SIG-M5 (cell line): ENCODE measurements around the gene IFT172.
"Not testable (repeated sequence)": the region's sequence is repeated elsewhere in the genome, so short reads cannot be mapped to it uniquely, and the experiment has no call there.

ENCODE experiments used
- DNase-seq: peaks from one replicate; lab custom pipeline; 2025; lab: John Stamatoyannopoulos, UW

IFT172 gene

DNA sequence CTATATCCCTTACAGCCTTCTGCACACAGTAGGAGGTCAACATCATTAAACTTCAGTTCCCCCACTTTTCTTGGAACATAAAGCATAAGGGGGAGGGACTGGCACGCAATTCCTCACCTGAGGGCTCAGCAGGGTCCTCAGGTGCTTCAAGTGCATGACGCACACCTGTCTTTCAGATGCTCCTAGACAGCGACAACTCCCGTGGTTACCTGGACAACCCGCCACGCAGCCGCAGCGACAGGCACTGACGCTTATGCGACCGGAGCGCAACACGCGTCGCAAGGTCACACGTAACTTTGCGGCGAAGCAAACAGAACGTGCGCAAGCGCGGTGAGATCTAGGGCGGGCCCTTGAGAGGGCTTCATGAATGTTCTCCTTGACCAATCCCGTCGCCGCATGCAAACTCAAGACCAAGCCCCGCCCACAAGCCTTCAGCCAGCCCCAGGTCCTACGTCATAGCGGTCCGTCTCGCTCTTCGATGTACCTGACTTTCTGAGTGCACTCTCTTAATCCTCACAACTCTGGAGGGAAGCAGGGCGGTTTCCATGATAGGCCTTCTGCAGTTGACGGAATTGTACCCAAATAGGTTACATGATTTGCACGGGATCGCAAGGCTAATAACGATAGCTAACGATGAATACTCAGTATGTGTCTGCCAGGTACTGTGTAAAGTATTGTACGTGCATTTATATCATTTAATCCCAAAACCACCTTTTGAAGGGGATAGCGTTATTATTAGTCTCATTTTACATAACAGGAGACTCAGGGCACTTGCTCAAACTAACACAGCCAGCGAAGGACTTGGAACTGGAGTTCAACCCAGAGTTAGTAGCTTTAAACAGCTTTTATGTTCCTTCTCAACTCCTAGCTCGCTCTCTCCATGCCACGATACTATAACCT lies at the start of gene IFT172:
IFT172 (minus strand) TSS at position 246 of the 900 bp plus-strand sequence; CDS start at position 156, 90 bp downstream.
- DNase-seq, result peak; percentile 99

GRCh38 chr2:27538839-27539450 lies 49.4 kb upstream of the IFT172 start:
- DNase-seq, result not testable (repeated sequence)

DNA sequence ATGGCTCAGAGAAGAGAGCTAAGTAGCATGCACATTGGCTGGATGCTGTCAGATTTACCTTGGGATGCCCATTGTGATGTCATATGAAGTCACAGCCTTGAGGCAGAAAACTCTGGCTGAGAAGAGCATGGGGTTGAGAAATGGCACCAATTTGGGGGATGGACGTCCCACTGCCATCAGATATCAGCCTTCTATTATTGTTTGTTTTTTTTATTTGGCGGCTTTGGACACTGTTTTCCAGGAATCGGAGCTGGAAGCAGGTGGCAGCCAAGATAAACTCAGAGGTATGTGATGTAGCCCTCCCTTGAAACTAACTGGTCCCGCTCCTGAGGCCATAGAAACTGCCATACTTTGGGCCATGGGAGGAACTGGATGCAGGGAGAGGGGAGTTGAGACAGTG lies 47.7 kb upstream of the IFT172 start:
- DNase-seq, result no peak

DNA sequence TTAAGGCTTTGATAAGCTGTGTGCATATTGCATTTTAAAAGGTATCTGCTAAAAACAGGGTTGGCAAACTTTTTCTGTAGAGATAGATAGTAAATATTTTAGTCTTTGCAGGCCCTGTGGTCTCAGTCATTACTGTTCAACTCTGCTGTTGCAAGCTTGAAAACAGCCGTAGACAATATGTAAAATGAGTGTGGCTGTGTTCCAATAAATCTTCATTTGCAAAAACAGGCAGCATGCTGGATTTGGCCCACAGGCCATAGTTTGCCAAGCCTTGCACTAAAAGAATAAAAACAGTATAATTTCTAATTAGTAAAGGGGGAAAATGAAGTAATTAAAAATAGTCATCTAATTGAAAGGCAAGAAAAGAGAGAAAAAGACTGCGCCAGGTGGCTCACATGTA lies 42.4 kb upstream of the IFT172 start:
- no peak for DNase-seq

DNA sequence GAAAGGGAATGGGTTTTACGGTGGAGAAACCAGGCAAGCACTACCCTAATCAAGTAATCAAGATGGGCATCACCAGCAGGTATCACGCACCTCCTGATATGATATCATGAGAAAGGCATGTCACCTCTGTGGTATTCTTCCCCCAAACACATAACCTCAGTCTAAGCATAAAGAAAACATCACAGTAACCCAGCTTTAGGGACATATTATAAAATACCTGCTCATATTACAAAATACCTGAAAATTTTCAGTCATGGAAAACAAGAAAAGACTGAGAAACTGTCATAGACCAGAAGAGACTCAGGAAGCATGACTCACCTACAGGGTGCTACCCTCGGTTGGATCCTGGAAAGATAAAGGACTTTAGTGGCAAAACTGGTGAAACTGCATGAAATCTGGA lies 37.6 kb upstream of the IFT172 start:
- DNase-seq, result no peak

DNA sequence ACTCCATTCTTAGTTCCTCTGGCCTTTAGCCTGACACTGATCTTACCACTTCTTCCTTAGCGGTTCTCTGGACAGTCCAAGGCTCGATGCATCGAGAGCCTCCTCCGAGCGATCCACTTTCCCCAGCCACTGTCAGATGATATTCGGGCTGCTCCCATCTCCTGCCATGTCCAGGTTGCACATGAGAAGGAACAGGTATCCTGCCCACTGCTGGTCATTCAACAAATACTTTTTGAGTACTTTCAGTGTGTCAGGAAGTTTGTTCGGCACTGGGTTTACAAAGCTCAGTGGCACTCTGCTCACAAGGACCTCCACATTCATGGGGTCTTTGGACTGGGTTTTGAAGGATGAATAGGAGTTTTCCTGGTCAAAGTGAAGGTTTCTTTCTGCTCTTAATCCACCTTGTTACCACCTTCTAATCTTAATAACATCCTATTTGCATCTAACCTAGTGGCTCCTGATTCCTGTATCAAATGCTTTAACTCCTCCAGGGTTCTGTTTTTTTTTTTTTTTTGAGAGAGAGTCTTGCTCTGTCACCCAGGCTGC lies 32.9 kb upstream of the IFT172 start:
- no peak for DNase-seq

GRCh38 chr2:27520316-27520715 lies 30.8 kb upstream of the IFT172 start:
- no peak for DNase-seq

DNA sequence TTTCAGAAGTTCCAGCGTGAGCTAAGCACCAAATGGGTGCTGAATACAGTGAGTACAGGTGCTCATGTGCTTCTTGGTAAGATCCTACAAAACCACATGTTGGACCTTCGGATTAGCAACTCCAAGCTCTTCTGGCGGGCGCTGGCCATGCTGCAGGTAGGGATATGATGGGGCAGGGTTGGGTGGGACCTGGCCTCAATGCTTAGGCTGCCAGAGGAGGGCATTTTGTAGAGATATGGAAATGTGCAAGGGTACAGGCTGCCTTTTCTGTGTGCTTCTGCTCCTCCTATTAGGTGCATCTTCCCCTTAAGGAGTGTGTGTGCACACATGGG lies 29.2 kb upstream of the IFT172 start:
- DNase-seq, result no peak

DNA sequence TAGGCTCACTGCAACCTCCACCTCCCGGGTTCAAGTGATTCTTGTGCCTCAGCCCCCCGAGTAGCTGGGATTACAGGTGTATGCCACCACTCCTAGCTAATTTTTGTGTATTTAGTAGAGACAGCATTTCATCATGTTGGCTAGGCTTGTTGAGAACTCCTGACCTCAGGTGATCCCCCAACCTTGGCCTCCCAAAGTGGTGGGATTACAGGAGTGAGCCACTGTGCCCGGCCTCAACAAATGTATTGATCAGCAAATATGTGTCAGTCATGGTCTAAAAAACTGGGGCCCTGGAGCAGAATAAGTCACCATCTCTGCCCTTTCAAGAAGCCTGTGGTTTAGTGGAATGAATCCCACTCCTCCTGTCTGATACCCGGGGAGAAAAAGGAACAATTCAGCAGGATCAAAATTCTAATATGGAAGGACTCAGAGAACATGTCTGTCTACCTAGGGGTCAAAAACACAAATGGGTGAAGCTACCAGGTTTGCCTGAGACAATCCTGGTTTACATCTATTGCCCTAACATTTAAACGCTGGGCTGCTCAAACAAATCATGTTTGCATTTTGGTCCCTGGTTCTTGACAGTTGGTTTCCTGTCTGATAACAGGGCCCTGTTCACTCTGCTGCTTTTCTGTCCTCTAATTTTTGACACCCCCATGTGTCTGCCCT lies 28.7 kb upstream of the IFT172 start:
- DNase-seq, result no peak

- DNase-seq, result no peak
Observed at GRCh38 chr2:27509326-27509725, 19.8 kb upstream of the IFT172 start.

GRCh38 chr2:27507293-27507692 lies 17.8 kb upstream of the IFT172 start:
- DNase-seq, result no peak

DNA sequence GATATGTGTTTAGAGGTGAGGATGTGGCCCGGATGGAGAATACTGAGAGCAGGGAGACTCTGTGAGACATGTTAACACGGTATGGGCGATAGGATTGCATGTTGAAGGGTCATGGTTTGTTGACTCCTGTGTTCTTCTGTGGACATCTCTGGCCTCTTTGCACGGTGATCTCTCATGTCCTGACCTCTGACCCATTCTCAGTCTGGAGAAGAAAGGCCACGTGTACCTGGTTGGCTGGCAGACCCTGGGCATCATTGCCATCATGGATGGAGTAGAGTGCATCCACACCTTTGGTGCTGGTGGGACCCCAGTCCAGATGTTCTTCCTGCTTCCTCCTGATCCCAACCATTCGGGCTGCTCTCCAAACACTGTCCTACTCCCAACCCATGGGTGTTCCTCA lies 17.0 kb upstream of the IFT172 start:
- DNase-seq, result no peak

GRCh38 chr2:27502142-27502541 lies 12.6 kb upstream of the IFT172 start:
- DNase-seq, result no peak

GRCh38 chr2:27501042-27501441 lies 11.5 kb upstream of the IFT172 start:
- no peak for DNase-seq

DNA sequence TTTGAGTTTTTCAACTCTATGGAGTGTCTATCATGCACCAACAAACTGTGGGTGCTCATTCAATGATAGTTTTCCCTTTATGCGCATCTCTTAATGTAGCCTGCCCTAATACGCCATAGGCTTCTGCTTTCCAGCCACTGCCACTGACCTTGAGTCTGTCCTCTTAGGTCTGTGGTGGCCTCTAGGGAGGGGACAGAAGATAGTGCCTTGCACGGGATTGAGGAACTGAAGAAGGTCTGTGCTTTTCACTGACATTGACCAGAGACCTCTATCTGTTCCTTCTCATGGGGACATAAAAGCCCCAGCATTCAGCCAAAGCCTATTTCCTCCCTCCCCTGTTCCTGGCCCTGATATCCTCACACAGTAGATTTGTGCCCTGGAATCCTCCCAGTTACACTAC lies 9.4 kb upstream of the IFT172 start:
- DNase-seq, result no peak

DNA sequence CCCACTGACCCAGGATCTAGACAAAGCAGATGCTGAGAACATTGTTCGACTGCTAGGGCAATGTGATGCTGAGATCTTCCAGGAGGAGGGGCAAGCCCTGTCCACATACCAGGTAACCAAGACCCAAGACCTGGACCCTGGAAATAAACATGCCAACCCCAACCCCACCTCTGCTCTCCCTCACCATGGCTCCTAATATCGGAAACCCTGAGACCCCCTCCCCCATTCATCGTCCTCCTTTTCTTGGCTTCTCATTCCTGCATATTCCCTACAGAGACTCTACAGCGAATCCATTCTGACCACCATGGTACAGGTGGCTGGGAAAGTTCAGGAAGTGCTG lies 7.7 kb upstream of the IFT172 start:
- DNase-seq, result no peak

- no peak for DNase-seq
Observed at GRCh38 chr2:27496357-27497287, 7.1 kb upstream of the IFT172 start, which contains the start of gene GCKR. GCKR (plus strand) TSS chr2:27496839; CDS start chr2:27496905, 66 bp downstream.

- no peak for DNase-seq
Observed at GRCh38 chr2:27495840-27496356, 6.4 kb upstream of the IFT172 start.

DNA sequence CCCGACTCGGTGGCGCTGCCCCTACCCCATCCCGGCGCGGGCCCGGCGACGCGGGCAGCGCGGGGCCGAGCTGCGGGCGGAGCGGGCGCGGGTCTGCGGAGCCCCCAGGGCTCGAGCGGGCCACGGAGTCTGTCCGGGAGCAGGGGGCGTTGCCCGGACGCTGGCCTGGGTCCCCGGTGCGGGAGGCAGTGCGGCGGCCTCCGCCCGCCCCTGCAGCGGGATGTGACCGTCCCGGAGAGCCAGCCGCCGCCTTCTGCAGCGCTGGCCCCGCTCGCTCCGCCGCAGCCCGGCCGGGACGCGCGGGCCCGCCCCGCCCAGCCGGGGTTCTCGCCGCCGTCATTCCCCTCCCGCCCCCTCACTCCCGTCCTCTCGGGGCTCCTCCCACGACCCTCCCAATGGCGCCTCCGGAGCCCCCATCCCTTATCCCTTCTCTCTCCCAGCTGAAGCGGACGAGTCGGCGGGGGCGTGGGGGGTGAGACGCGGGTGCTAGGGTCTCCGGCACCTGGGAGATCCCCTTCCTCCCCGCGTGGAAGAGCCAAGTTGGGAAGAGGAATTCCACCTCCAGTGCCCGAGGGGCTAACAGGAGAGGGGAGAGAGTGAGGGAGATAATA lies 5.5 kb upstream of the IFT172 start, which contains the start of gene FNDC4:
FNDC4 (minus strand) TSS at position 257 of the 611 bp plus-strand sequence. CDS start 521 bp downstream, outside the sequence.
- DNase-seq, result no peak

DNA sequence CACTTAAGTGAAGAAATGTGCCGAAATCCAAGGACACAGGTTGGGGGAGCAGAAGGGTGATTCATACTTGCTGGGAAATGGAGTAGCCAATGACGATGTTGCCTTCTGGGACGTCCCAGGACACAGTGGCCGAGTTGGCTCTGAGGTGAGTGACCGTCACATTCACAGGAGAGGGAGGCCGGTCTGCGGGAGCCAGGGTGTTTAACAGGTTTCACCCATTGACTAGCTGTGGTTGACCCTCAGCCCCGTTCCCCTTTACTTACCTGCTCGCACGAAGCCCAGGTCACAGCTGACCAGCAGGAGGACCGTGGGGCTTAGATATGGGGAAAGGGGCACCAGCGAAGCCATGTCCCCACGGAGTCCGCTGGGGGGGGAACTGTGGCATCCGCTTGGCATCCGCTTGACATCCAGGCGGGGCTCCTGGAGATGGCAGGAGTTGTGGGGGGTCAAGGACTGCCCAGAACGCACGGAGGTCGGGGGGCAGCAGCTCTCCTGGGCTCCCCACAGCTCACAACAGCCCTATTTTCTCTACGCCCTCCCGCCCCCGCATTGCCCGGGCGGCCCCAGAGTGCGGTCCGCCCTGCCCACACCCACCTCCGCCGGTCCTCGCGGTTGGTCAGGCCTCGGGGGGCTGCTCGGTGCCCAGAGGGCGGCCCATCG lies 4.9 kb upstream of the IFT172 start:
- DNase-seq, result no peak
